ACC112 (cell line): ENCODE results near the gene GPATCH8.

Source experiments
- H2AFZ ChIP-seq: fragments of 200-600 bp; sonication (generic); one replicate; pipeline ENCODE4 v1.6.0; 2017; ENCODE audit warnings: antibody characterized with exemption, low read length; ENCODE audit not compliant: unreplicated experiment
- H3K27ac ChIP-seq: fragments of 200-600 bp; sonication (generic); 2 replicates; pipeline ENCODE4 v1.5.1; 2014; ENCODE audit warnings: low read depth, mild to moderate bottlenecking, antibody characterized with exemption, low read length, moderate library complexity
- H3K27me3 ChIP-seq: fragments of 200-600 bp; sonication (generic); 2 replicates; pipeline ENCODE4 v1.6.1; 2014; ENCODE audit warnings: mild to moderate bottlenecking, antibody characterized with exemption, low read length, moderate library complexity, mixed read lengths; ENCODE audit not compliant: insufficient read depth
- H3K36me3 ChIP-seq: fragments of 200-600 bp; sonication (generic); 2 replicates; pipeline ENCODE4 v1.6.1; 2016; ENCODE audit warnings: mild to moderate bottlenecking, antibody characterized with exemption, low read length, moderate library complexity, mixed read lengths; ENCODE audit not compliant: insufficient read depth
- H3K4me1 ChIP-seq: fragments of 200-600 bp; sonication (generic); one replicate; pipeline ENCODE4 v1.6.1; 2016; ENCODE audit warnings: low read length, mixed read lengths; ENCODE audit not compliant: insufficient read depth, unreplicated experiment, control insufficient read depth
- H3K4me3 ChIP-seq: fragments of 200-600 bp; sonication (generic); 2 replicates; pipeline ENCODE4 v1.5.1; 2014; ENCODE audit warnings: mild to moderate bottlenecking, low read depth, low read length
- H3K79me2 ChIP-seq: fragments of 200-600 bp; sonication (generic); one replicate; pipeline ENCODE4 v1.6.0; 2016; ENCODE audit warnings: low read length; ENCODE audit not compliant: control insufficient read depth, unreplicated experiment, insufficient read depth

GPATCH8 gene

DNA sequence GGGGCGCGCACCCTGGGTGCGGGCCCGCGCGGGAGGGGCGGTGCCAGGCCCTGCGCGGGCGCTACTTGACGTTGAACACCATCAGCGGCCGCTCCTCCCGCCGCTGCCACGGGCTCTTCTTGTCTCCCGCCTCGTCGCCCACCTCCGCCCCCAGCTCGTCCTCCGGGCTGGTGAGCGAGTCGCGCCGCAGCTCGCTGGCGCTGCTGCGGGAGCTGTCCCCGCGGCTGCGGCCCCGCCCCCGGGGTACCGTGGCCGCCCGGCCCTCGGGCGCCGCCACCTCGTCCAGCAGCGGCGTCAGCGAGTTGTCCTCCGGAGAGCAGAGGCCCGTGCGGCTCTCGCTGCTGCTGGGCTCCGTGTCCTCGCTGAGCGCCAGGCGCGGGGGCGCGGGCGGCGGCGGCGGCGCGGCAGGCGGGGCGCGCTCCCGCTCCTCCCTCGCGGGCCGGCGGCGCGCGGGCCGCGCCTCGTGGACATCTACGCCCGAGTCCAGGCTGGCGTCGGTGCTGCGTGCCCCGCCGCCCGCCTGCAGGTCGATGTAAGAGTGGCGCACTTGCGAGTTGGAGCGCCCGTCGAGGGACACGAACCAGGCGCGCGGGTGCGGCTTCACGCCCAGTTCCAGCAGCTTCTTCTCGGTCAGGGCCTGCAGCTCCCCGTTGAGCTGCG, 149.4 kb downstream of the GPATCH8 start:
- H3K79me2 ChIP-seq = no peaks in the 10 kb centered on the region
- no peaks in the 10 kb centered on the region for H3K27me3 ChIP-seq
- no peak overlapping the region for H3K27ac ChIP-seq
- no peaks in the 10 kb centered on the region for H3K4me1 ChIP-seq
- H2AFZ ChIP-seq = no peak overlapping the region
- peak overlapping the region; percentile 63; the same call in 1 of the 2 replicates for H3K4me3 ChIP-seq
- H3K36me3 ChIP-seq = peaks cover 3% of the 10 kb centered on the region; the same call in 1 of the 2 replicates

DNA sequence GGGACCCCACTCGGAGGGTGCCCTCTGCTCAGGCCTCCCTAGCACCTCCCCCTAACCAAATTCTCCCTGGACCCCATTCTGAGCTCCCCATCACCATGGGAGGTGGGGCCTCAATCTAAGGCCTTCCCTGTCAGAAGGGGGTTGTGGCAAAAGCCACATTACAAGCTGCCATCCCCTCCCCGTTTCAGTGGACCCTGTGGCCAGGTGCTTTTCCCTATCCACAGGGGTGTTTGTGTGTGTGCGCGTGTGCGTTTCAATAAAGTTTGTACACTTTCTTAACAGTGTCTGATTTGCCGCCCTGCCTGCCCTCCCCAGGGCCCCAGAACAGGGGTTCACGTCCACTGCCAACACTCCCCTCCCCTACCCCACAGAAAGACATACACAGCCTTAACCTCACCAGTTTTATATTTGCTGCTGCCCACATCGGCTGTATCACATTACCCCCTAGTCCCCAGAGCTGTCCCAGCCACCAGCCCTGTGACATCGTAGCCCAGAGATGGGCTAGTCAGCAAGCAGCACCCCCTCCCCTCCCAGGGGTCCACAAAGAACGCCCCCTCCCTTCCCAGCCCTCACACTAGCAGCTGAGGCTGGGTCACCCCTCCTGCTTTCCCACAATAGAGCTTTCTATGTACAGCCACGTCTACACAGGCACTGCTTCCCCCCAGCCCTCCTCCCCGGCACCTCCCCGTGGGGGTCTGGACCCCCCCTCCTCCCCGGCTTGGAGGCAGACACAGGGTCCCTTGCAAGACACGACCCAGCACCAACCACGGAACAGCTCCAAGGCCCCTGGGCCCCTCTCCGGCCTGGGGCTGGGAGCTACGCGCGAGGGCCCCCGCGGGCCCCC, 150.2 kb downstream of the GPATCH8 start:
- Histone ChIP-seq H3K4me1 (no peaks in the 10 kb centered on the region), H3K79me2 (no peaks in the 10 kb centered on the region), H3K36me3 (peaks cover 3% of the 10 kb centered on the region; the same call in 1 of the 2 replicates), H3K4me3 (peak overlapping the region; percentile 63; the same call in 1 of the 2 replicates), H3K27ac (no peak overlapping the region), H2AFZ (no peak overlapping the region), H3K27me3 (no peaks in the 10 kb centered on the region)

DNA sequence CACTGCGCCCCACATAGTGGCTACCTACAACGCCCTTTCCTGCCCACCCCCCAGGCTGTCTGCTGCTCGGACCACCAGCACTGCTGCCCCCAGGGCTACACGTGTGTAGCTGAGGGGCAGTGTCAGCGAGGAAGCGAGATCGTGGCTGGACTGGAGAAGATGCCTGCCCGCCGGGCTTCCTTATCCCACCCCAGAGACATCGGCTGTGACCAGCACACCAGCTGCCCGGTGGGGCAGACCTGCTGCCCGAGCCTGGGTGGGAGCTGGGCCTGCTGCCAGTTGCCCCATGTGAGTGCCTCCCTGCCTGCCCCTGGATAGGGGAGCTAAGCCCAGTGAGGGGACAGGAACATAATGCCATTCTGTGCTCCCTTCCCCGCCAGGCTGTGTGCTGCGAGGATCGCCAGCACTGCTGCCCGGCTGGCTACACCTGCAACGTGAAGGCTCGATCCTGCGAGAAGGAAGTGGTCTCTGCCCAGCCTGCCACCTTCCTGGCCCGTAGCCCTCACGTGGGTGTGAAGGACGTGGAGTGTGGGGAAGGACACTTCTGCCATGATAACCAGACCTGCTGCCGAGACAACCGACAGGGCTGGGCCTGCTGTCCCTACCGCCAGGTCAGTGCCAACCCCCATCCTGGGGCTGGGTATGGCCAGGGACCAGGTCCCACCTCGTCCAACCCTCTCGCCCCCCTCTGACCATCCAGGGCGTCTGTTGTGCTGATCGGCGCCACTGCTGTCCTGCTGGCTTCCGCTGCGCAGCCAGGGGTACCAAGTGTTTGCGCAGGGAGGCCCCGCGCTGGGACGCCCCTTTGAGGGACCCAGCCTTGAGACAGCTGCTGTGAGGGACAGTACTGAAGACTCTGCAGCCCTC, 151.0 kb downstream of the GPATCH8 start:
- no peaks in the 10 kb centered on the region for H3K4me1 ChIP-seq
- H3K36me3 ChIP-seq = peaks cover 3% of the 10 kb centered on the region; the same call in 1 of the 2 replicates
- H3K27ac ChIP-seq = no peak overlapping the region
- H2AFZ ChIP-seq = no peak overlapping the region
- no peaks in the 10 kb centered on the region for H3K27me3 ChIP-seq
- no peaks in the 10 kb centered on the region for H3K79me2 ChIP-seq
- H3K4me3 ChIP-seq = no peak overlapping the region

DNA sequence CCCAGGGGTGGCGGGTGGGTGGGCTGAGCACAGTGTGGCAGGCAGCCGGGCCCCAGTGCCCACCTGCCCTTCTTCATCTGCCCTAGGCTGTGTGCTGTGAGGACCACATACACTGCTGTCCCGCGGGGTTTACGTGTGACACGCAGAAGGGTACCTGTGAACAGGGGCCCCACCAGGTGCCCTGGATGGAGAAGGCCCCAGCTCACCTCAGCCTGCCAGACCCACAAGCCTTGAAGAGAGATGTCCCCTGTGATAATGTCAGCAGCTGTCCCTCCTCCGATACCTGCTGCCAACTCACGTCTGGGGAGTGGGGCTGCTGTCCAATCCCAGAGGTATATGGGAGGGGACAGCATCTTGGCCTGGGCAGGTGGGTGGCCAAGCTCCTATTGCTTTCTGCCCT, 151.7 kb downstream of the GPATCH8 start:
- H3K27ac ChIP-seq = no peak overlapping the region
- peaks cover under 1% of the 10 kb centered on the region for H3K79me2 ChIP-seq
- H3K4me1 ChIP-seq = no peaks in the 10 kb centered on the region
- no peaks in the 10 kb centered on the region for H3K27me3 ChIP-seq
- H3K4me3 ChIP-seq = no peak overlapping the region
- peaks cover 3% of the 10 kb centered on the region; the same call in 1 of the 2 replicates for H3K36me3 ChIP-seq
- no peak overlapping the region for H2AFZ ChIP-seq

DNA sequence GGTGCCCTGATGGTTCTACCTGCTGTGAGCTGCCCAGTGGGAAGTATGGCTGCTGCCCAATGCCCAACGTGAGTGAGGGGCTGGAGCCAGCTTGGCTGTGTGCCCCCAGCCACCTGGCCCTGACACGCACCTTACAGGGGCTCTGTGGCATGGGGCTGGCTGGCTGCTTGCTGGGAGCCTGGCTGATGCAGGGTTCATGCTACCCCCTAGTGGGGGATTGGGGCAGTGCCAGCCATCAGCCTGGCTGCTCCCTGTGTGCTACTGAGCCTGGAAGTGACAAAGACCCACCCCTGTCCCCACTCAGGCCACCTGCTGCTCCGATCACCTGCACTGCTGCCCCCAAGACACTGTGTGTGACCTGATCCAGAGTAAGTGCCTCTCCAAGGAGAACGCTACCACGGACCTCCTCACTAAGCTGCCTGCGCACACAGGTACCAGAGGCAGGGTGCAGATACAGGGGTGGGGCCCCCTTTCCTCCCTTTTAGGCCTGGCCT, 152.4 kb downstream of the GPATCH8 start:
- H3K27me3 ChIP-seq = no peaks in the 10 kb centered on the region
- H3K79me2 ChIP-seq = peaks cover 4% of the 10 kb centered on the region
- no peak overlapping the region for H3K4me3 ChIP-seq
- H2AFZ ChIP-seq = no peak overlapping the region
- H3K27ac ChIP-seq = no peak overlapping the region
- no peaks in the 10 kb centered on the region for H3K4me1 ChIP-seq
- peaks cover 3% of the 10 kb centered on the region; the same call in 1 of the 2 replicates for H3K36me3 ChIP-seq

DNA sequence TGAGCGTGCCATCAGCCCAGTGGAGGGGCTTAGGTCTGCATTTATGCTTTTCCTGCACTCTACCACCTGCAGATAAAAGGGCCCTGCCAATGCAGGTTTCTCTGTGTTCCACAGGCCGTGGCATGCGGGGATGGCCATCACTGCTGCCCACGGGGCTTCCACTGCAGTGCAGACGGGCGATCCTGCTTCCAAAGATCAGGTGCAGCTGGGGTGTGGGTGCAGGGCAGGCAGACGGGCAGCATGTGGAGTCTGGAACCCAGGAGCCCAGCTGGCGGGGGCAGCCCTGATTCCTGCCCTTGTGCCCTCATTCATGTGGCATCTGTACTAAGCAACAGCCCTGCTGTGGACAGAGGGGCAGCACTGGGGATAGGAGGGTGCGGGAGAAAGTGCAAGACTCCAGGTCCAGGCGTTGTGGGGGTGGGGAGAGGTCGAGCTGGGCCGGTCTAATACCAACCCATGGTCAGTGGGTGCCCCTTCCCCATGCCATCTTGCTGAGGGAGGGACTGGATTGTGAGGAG, 153.6 kb downstream of the GPATCH8 start:
- Histone ChIP-seq H3K36me3 (peaks cover 3% of the 10 kb centered on the region; the same call in 1 of the 2 replicates), H2AFZ (no peak overlapping the region), H3K4me3 (no peak overlapping the region), H3K4me1 (no peaks in the 10 kb centered on the region), H3K27ac (no peak overlapping the region), H3K79me2 (peaks cover 4% of the 10 kb centered on the region), H3K27me3 (no peaks in the 10 kb centered on the region)

DNA sequence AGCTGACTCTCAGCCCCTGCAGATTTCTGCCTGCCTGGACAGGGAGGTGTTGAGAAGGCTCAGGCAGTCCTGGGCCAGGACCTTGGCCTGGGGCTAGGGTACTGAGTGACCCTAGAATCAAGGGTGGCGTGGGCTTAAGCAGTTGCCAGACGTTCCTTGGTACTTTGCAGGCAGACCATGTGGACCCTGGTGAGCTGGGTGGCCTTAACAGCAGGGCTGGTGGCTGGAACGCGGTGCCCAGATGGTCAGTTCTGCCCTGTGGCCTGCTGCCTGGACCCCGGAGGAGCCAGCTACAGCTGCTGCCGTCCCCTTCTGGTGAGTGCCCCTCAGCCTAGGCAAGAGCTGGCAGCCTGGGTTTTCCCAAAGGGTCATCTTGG, 154.2 kb downstream of the GPATCH8 start:
- peaks cover 3% of the 10 kb centered on the region; the same call in 1 of the 2 replicates for H3K36me3 ChIP-seq
- H3K27me3 ChIP-seq = no peaks in the 10 kb centered on the region
- H2AFZ ChIP-seq = no peak overlapping the region
- H3K79me2 ChIP-seq = peaks cover 4% of the 10 kb centered on the region
- no peak overlapping the region for H3K4me3 ChIP-seq
- H3K4me1 ChIP-seq = no peaks in the 10 kb centered on the region
- no peak overlapping the region for H3K27ac ChIP-seq

DNA sequence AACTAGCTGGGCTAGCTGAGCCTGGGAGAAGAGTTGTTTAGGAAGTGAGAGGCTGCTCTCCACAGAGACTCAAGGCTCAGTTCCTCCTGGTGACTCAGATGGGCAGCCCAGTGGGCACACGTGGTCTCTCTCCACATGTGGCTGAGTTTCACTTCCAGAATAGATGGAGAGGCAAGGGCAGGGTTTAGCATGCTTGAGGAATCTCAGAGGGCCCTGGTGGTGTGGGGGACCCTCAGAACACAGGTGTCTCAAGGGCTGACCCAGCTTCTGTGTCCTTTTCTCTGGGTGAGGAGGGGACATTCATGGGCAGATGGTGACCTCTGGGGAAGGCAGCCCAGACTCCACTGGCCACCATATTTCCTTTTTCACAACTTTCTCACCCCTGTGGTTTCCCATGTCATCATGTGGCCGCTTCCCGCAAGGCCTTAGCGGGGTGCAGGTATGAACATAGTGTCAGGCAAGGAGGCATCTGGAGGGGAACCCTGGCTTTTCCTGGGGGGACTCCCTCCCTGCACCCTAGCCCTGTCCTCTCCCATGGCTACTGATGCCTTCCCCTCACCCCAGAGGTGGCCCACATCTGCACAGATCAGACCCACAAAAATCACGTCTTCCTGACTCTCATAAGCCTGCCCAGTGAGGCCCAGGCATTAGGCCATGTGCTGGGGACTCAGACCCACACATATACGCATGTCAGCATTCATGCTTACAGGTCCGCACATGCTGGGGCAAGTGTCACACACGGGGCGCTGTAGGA, 154.8 kb downstream of the GPATCH8 start:
- no peak overlapping the region for H2AFZ ChIP-seq
- H3K79me2 ChIP-seq = peaks cover 4% of the 10 kb centered on the region
- H3K4me3 ChIP-seq = no peak overlapping the region
- no peak overlapping the region for H3K27ac ChIP-seq
- no peaks in the 10 kb centered on the region for H3K4me1 ChIP-seq
- no peaks in the 10 kb centered on the region for H3K27me3 ChIP-seq
- peaks cover 3% of the 10 kb centered on the region; the same call in 1 of the 2 replicates for H3K36me3 ChIP-seq
